Myocyte (in vitro differentiated cells): ENCODE results near the gene TRIM4. TPM values are rescaled to one million over a fixed set of nuclear protein-coding genes. Genes with fewer than 3 reads are reported as not detected.
"Not testable (repeated sequence)": the region's sequence is repeated elsewhere in the genome, so short reads cannot be mapped to it uniquely, and the experiment has no call there.

ENCODE experiments used
- DNase-seq: peaks from one replicate; pipeline ENCODE4 v3.0.0-alpha.2; 2012; ENCODE audit warnings: low read depth
- polyA plus RNA-seq: library from polyadenylated mRNA; unstranded; fragments of >200 nt; gene quantifications from one replicate; pipeline ENCODE4 v1.2.1, GENCODE V29; 2012; ENCODE audit warnings: missing spikeins
- total RNA-seq: library from RNA; depleted of rRNA; stranded (reverse); fragments of >200 nt; gene quantifications from 2 replicates; pipeline ENCODE4 v1.2.3, GENCODE V29; 2014

The TRIM4 gene
- total RNA-seq: 20.2 and 20.5 TPM in 2 replicates
- 19.0 TPM for polyA plus RNA-seq

- DNase-seq: peak; percentile 96
These were observed at the start of gene TRIM4 for GRCh38 chr7:99918959-99919813. TSS of gene TRIM4 (minus strand) at chr7:99919530. CDS start at chr7:99919401, 129 bp downstream.

GRCh38 chr7:99958564-99959227, 39.4 kb upstream of the TRIM4 start:
- DNase-seq: no peak

- no peak for DNase-seq
These were observed 35.9 kb upstream of the TRIM4 start for GRCh38 chr7:99955247-99955646.

GRCh38 chr7:99954643-99955042, 35.3 kb upstream of the TRIM4 start:
- DNase-seq: not testable (repeated sequence)

GRCh38 chr7:99953649-99954048, 34.3 kb upstream of the TRIM4 start:
- no peak for DNase-seq

GRCh38 chr7:99952649-99953048, 33.3 kb upstream of the TRIM4 start:
- DNase-seq: not testable (repeated sequence)

- not testable (repeated sequence) for DNase-seq
These were observed 31.5 kb upstream of the TRIM4 start for GRCh38 chr7:99950819-99951218.

GRCh38 chr7:99949645-99950228, 30.4 kb upstream of the TRIM4 start:
- DNase-seq: peak; percentile 17

- DNase-seq: no peak
These were observed 28.3 kb upstream of the TRIM4 start for GRCh38 chr7:99947608-99948007.

- no peak for DNase-seq
These were observed 25.3 kb upstream of the TRIM4 start for GRCh38 chr7:99944497-99945070.

GRCh38 chr7:99943641-99944496, 24.5 kb upstream of the TRIM4 start:
- no peak for DNase-seq

- no peak for DNase-seq
These were observed 19.0 kb upstream of the TRIM4 start for GRCh38 chr7:99938296-99938695.

GRCh38 chr7:99935009-99935408, 15.7 kb upstream of the TRIM4 start:
- not testable (repeated sequence) for DNase-seq

GRCh38 chr7:99930376-99930775, 11.0 kb upstream of the TRIM4 start:
- DNase-seq: peak; percentile 88

- no peak for DNase-seq
These were observed 10.4 kb upstream of the TRIM4 start for GRCh38 chr7:99929730-99930053.

- peak; percentile 83 for DNase-seq
These were observed 9.8 kb upstream of the TRIM4 start, which contains the start of gene GJC3 for GRCh38 chr7:99928994-99929729. TSS of gene GJC3 (minus strand) at chr7:99929620. CDS start at chr7:99929620, 0 bp downstream.

- DNase-seq: no peak
These were observed 8.9 kb upstream of the TRIM4 start for GRCh38 chr7:99928188-99928587.

GRCh38 chr7:99927536-99927935, 8.2 kb upstream of the TRIM4 start:
- no peak for DNase-seq

- no peak for DNase-seq
These were observed 7.0 kb upstream of the TRIM4 start for GRCh38 chr7:99926321-99926720.

- DNase-seq: no peak
These were observed 3.9 kb upstream of the TRIM4 start for GRCh38 chr7:99923200-99923599.
